H54 (cell line): Measurements from ENCODE around the gene TBL1Y.
"Not testable (repeated sequence)": the region's sequence is repeated elsewhere in the genome, so short reads cannot be mapped to it uniquely, and the experiment has no call there.

Source experiments
- DNase-seq: peaks from one replicate; pipeline ENCODE4 v3.0.0; 2011; ENCODE audit warnings: low spot score, mixed read lengths; ENCODE audit not compliant: insufficient read length
- FAIRE-seq: peaks from 3 replicates; lab custom pipeline; 2011; peaks lifted over from hg19 to GRCh38; lab: Jason Lieb, UNC
- POLR2A ChIP-seq: IDR thresholded peaks from 2 replicates; pipeline ENCODE4 v1.6.1; 2011; ENCODE audit warnings: low read depth, mild to moderate bottlenecking, low read length

Gene TBL1Y

DNA sequence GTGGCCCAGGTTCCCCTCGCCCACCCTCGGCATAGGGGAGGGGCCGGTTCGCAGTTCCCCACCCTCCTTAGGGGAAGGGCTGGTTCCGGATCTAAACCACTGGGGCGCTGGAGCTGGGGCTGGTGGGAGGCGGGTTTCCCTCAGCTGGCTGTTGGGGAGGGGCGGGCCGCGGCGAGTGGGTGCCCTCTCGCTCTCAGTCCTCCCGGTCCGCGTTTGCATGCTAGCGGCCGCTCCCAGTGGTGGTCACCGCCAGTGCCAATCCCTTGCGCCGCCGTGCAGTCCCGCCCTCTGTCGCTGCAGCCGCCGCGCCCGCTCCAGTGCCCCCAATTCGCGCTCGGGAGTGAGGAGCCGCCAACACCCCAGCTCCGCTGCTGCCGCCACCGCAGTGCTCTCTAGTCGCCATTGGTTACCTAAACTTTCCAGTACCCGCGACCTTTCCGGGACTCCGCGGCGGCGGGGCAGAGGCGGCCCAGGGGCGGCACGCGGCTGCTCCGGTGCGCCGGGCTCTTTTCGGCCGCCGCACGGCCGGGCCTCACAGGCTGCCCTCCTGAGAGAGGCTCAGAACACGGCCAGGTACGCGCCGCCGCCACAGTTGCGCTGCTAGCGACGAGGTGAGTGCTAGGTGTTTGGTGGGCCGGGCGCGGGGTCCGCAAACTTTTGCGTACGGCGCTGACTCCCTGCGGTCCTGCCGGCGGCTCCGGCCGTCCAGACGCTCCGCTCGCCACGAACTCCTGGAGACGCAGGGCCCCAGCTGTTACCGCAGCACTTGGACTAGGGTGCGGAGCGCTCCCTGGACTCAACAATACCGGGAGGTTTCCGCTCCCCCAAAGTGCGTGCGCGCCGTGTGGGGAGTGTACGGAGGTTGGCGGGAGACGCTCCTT is at the start of gene TBL1Y:
TBL1Y (plus strand) TSS at position 326 of the 881 bp plus-strand sequence. CDS start 114,388 bp downstream, outside the sequence.
- DNase-seq (no peak), FAIRE-seq (no peak)
- TF ChIP-seq POLR2A, result no peak

DNA sequence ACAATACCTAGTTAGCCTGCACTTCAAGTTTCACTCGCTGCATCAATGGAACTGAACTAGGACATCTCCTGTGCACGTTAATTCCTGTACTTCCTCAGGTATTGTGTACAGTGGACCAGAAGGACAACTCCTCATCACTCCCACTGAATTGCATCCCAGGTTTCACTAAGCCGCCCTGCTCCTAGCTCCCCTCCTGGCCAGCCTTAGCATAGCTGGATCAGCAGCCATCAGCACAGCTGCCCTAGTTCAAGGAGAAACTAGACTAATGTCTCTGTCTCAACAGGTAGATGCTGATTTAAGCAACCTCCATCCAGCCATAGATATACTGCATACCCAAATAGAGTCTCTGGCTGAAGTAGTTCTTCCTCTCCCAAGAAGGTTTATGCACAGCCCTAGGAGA is 16.0 kb upstream of the TBL1Y start:
- TF ChIP-seq POLR2A, result no peak
- DNase-seq (no peak), FAIRE-seq (no peak)

DNA sequence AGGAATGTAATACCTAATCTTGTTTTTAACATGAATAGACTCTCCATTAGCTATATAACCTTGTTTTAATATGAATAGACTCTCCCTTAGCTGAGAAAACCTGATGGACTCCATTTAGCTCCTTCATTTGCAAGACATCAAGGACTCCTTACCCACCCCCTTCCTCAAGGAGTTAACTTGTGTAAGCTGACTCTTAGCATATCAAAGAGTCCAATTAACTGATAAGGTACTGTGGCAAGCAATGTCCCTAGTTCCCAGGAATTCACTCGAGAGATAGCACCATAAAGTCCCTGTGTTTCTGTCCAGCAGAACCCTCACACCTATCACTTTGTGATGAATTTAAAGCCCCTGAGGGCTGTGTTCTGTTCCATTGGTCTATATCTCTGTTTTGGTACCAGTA is 15.3 kb upstream of the TBL1Y start:
- FAIRE-seq (no peak), DNase-seq (no peak)
- no peak for TF ChIP-seq POLR2A

DNA sequence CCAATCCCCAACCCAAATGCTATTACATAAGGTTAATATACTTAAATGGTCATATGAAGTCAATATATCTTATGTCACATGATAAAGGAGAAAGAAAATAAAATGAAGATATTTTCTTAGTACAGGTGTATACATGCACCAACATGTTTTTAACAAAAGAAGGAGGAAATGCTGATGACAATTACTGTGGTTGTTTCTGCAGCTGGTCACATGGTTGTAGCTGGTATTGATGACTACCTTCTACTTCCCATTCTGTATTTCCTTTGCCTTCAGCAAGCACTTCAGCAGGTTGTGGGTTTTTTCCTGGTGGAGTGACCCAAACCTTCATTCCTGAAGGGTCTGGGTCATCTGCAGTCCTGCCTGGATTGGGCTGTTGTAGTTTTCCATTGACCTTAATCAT is 8.4 kb upstream of the TBL1Y start:
- not testable (repeated sequence) for FAIRE-seq, DNase-seq

DNA sequence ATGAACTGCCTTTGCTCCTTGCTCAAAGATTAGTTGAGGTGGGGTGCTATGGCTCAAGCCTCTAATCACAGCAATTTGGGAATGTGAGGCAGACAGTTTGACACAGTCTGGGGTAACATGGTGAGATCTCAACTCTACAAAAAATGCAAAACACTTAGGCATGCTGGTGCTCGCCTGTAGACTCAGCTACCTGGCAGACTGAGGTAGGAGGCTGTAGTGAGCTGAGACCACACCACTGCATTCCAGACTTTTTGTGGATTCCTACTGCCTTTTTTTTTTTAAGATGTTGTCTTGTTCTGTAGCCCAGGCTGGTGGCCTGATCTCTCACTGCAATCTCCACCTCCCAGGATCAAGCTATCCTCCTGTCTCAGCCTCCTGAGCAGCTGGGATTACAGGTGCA is 2.9 kb upstream of the TBL1Y start:
- FAIRE-seq (no peak), DNase-seq (no peak)
- TF ChIP-seq POLR2A, result no peak

DNA sequence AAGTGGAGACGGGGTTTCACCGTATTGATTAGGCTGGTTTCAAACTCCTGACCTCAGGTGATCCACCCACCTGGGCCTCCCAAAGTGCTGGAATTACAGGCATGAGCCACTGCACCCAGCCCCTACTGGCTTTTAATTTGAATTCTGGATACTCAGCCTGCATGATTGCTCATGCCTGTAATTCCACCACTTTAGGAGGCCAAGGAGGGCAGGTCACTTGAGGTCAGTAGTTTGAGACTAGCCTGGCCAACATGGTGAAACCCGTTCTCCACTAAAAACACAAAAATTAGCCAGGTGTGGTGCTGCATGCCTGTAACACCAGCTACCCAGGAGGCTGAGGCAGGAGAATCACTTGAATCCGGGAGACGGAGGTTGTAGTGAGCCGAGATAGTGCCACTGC is 2.5 kb upstream of the TBL1Y start:
- not testable (repeated sequence) for DNase-seq, FAIRE-seq

DNA sequence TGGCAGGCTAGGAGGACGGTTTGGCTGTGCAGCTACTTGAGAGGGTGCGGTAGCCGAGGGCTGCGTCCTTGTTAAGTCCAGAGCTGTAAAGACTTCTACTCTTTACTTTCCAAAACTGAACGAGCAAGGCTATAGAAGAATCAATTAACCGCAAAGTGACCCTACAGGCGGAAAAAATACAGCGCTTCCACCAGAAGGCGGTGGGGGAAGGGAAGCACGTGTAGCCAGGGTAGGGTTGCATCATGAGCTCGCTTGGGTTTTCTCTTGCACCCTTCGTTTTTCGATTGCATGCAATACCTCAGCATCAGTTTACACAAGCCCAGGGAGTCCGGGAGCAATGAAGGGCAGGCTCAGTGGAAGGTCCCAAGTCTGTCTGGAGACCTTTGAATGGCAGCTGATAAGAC is 1.4 kb upstream of the TBL1Y start:
- FAIRE-seq (no peak), DNase-seq (no peak)
- TF ChIP-seq POLR2A, result no peak

DNA sequence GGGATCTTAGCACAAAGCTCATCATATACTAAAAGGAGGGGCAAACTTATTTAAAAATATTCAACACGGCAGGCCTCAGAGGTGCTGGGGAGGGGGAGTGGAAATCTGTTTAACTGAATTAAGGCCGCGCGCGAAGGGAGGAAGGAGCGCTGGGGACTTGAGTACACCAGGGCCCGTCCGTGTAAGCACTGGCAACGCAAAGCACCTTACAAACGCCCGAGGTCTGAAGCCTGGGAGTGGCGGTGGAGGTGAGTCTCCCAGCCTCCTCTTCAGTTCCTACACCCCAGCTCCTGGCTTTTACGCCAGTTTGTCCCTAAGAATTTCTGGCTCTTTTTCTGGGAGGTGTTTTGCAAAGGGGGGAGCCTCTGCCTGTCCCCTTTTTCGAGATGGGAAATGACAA is 641 bp upstream of the TBL1Y start:
- no peak for DNase-seq
- TF ChIP-seq POLR2A, result no peak
- FAIRE-seq, result no peak

DNA sequence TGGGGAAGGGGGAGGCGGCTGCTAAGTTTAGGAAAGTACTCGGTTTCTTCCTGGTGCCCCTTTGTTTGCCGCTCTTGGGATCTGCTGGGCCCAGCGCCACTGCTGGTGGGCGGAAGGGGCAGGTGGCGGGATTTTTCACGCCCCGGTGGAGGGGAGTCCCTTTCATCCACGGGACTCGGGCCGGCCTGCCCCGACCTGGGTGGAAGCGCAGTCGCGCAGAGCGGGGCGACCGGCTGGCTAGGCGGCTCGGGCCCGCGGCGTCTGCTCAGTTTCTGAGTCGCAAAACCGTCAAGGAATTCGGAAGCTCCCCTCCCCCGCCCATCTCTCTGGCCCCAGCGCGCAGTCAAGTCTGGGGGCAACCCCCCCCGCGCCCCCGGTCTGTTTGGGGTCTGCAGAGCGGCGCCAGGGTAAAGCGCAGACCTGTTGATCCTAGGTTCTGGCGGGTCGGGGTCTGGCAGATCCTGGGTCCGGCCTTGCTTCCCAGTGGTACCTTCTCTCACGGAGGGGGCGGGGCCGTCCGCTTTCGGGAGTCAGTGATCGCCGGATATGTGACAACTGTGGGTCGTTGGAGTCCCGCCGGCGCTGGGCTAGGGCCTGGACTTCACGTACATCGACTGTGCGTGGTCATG is 870 bp downstream of the TBL1Y start, which contains the start of gene AMELY:
AMELY (minus strand) TSS at position 500 of the 629 bp plus-strand sequence. CDS start 39,144 bp downstream, outside the sequence.
- DNase-seq, result no peak
- FAIRE-seq, result no peak
- TF ChIP-seq POLR2A, result no peak

DNA sequence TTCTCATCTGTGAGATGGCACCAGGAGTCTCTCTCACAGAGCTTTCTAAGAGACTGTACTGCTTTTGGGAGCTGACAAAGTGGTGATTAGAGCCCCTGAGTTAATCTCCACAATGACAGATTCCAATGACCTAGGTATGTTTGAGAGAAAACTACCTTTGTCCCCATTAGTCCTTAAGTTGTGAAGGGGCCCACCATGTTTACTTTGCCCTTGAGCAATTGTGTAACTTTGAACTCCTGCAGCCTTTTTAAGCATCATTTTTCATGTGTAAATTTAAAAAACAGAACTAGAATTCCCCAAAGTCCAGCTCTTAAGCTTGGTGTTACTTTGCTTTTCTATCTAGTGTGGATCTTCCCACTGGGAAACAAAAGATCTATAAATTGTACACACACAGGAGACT is 2.9 kb downstream of the TBL1Y start:
- TF ChIP-seq POLR2A, result no peak
- FAIRE-seq (no peak), DNase-seq (no peak)

DNA sequence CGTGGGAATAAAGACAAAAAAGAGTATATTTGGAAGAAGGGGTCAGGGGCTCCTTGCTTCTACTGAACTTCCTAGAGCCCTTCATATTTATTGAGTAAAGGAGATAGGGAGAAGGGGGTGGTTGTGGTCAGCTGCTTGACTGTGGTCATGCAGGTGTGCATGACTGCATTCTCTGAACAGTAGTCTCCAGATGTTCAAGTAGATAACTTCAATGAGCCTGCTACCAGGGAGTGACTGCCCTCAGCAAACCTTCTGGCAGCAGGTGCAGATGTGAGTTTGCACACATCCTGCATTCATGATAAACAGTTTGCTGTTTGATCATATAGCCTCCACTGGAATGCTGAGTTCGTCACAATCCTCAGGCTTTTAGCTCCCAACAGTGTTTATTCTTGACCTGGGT is 10.6 kb downstream of the TBL1Y start:
- no peak for TF ChIP-seq POLR2A
- FAIRE-seq, result no peak
- no peak for DNase-seq

DNA sequence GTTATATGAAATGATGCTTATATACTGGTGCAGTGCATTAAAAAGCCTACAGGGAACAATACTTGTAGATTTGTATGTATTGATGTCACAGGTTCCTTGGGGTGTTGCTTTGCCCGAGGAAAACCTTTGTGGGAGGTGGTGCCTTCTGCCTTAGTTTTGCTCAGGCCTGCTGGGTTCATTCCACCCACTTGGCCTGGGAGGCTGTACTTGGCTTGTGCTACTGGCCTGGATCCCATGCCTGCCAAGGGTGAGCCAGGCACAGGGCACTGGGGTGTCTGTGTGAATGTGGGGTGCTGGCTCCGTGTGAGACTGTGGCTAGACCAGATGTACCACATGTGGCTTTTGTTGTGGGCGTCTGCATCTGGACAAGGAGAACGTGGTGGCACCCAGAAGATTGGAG is 17.8 kb downstream of the TBL1Y start:
- TF ChIP-seq POLR2A, result no peak
- FAIRE-seq (no peak), DNase-seq (no peak)

DNA sequence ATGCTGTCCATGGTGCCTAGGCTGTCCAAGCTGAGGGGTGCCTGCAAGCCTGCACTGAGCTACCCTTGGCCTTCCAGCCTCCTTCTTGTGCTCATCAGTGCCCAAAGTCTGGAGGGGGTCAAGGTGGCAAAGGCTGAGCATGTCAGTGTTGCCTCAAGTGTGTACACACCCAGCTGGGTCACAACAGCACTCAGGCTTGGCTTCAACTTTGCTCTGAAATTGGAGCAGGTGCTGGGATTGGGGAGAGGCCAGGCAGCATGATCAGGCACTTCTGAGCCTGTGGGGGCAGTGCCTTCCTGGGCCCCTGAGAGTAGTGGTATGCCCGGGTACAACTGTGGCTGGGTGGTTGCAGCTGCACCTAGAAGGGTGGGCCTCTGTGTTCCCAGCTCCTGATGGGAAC is 18.7 kb downstream of the TBL1Y start:
- no peak for DNase-seq
- FAIRE-seq, result no peak
- no peak for TF ChIP-seq POLR2A

DNA sequence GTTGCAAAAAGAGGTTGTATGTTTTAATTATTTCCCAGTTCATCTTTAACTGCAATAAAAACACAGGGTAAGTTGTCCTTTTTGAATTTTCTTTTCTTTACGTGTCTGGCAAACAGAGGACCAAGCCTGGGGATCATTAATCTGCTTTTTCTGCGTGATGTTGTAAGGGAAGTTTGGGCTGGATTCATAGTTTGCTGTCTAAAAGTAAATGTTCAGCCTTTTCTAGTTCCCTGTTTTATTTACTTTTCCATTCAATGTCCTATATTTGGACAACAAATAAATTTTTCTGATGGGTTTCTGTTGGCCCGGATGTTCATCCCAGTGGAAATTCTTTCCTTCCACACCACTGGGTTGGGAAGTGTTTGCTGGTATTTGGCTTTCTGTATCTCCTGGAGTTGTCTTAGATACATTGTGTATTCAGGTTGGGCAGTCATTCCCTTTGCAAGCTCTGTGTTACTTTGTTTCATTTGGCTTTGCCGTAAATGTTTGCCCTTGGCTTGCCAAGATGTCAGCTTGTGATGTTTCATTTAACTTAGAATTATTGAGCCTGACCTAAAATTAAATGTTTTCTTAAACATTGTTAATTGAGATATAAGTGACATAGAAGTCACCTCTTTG is 21.4 kb downstream of the TBL1Y start:
- TF ChIP-seq POLR2A, result no peak
- DNase-seq (no peak), FAIRE-seq (no peak)

DNA sequence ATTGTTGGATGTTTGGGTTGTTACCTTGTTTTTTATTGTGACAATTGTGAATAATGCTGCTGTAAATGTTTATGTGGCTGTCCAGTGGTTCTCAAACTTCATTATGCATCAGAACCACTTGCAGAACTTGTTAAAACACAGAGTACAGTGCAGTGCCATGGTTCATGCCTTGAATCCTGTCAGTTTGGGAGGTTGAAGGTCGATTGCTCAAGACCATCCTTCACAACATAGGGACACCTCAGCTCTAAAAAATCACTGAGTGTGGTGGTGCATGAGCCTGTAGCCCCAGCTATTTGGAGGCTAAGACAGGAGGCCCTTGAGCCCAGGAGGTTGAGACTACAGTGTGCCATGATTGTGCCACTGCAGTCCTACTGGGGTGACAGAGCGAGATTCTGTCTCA is 25.0 kb downstream of the TBL1Y start:
- no peak for DNase-seq
- no peak for TF ChIP-seq POLR2A
- FAIRE-seq, result no peak
